GM20431 (cell line): ENCODE results near the gene C1orf216.
"Not testable (repeated sequence)": the region's sequence is repeated elsewhere in the genome, so short reads cannot be mapped to it uniquely, and the experiment has no call there.

Experiments used
- in situ Hi-C: fragments of 300-500 bp; cut with MseI, MboI; formaldehyde crosslinking; loops from one replicate; pipeline ENCODE4 v1.15.0; 2020; ENCODE audit warnings: low sequenced_read_pairs; ENCODE audit not compliant: unreplicated experiment

C1orf216 gene

GRCh38 chr1:35707601-35708440, 10.9 kb downstream of the C1orf216 start:
- in situ Hi-C loops, result no loop called here

- in situ Hi-C loops, result no loop called here
Observed at GRCh38 chr1:35706846-35707600, 11.7 kb downstream of the C1orf216 start.

- in situ Hi-C loops, result no loop called here
Observed at GRCh38 chr1:35702508-35702907, 16.2 kb downstream of the C1orf216 start.

- in situ Hi-C loops, result not testable (repeated sequence)
Observed at GRCh38 chr1:35699152-35699551, 19.5 kb downstream of the C1orf216 start.

GRCh38 chr1:35692317-35692716, 26.4 kb downstream of the C1orf216 start:
- in situ Hi-C loops, result no loop called here

GRCh38 chr1:35691571-35692220, 27.0 kb downstream of the C1orf216 start:
- in situ Hi-C loops, result no loop called here

- in situ Hi-C loops, result no loop called here
Observed at GRCh38 chr1:35691080-35691479, 27.6 kb downstream of the C1orf216 start.

- in situ Hi-C loops, result not testable (repeated sequence)
Observed at GRCh38 chr1:35690103-35690502, 28.6 kb downstream of the C1orf216 start.

- in situ Hi-C loops, result no loop called here
Observed at GRCh38 chr1:35688161-35688560, 30.5 kb downstream of the C1orf216 start.

- in situ Hi-C loops, result no loop called here
Observed at GRCh38 chr1:35683012-35683411, 35.7 kb downstream of the C1orf216 start.

- in situ Hi-C loops, result no loop called here
Observed at GRCh38 chr1:35680271-35680670, 38.4 kb downstream of the C1orf216 start.

GRCh38 chr1:35675773-35676172, 42.9 kb downstream of the C1orf216 start:
- in situ Hi-C loops, result no loop called here

- in situ Hi-C loops, result no loop called here
Observed at GRCh38 chr1:35674111-35674510, 44.6 kb downstream of the C1orf216 start.

GRCh38 chr1:35672116-35672515, 46.6 kb downstream of the C1orf216 start:
- in situ Hi-C loops, result no loop called here

- in situ Hi-C loops, result no loop called here
Observed at GRCh38 chr1:35668506-35668905, 50.2 kb downstream of the C1orf216 start.

- in situ Hi-C loops, result no loop called here
Observed at GRCh38 chr1:35666916-35667315, 51.8 kb downstream of the C1orf216 start.

GRCh38 chr1:35666216-35666615, 52.5 kb downstream of the C1orf216 start:
- in situ Hi-C loops, result no loop called here
